H1 (cell line): ENCODE measurements around the gene S1PR3. TPM values are rescaled to one million over a fixed set of nuclear protein-coding genes. Genes with fewer than 3 reads are reported as not detected.

Experiments used
- CTCF ChIA-PET: fragments of 300-600 bp; sonication (Branson Sonifier 250); formaldehyde crosslinking; loops from one replicate; lab custom pipeline; 2021; ENCODE audit not compliant: partially characterized antibody; lab: Charles Lee
- POLR2A ChIA-PET: fragments of 300-600 bp; sonication (Branson Sonifier 250); formaldehyde crosslinking; loops from one replicate; lab custom pipeline; 2021; ENCODE audit warnings: inconsistent platforms; ENCODE audit not compliant: partially characterized antibody; lab: Charles Lee
- DNase-seq, 2 experiments: peaks; one replicate each; pipeline versions ENCODE4 v3.0.0 to v3.0.0-alpha.2; 2010 to 2022; ENCODE audit warnings: low spot score in 2 of 2, low read depth in 1 of 2, mixed read lengths in 1 of 2
- FAIRE-seq: peaks from 2 replicates; lab custom pipeline; 2011; peaks lifted over from hg19 to GRCh38; lab: Jason Lieb, UNC
- H2AFZ ChIP-seq: 2 replicates; pipeline ENCODE4 v1.8.1; 2012; ENCODE audit warnings: low read length, inconsistent platforms
- H2AK5ac ChIP-seq: 2 replicates; pipeline ENCODE4 v1.6.1; 2013; ENCODE audit warnings: low read depth, low read length
- H2BK120ac ChIP-seq: replicated peaks from 2 replicates; pipeline ENCODE3; 2013; ENCODE audit warnings: low read depth, low read length, inconsistent platforms
- H2BK12ac ChIP-seq: 2 replicates; pipeline ENCODE4 v1.6.1; 2013; ENCODE audit warnings: low read depth, low read length
- H2BK15ac ChIP-seq: 2 replicates; pipeline ENCODE4 v1.6.1; 2013; ENCODE audit warnings: low read length
- H2BK20ac ChIP-seq: 2 replicates; pipeline ENCODE4 v1.6.1; 2013; ENCODE audit warnings: low read length
- H2BK5ac ChIP-seq: 2 replicates; pipeline ENCODE4 v1.6.1; 2013; ENCODE audit warnings: low read depth, low read length
- H3K14ac ChIP-seq: 2 replicates; pipeline ENCODE4 v1.6.1; 2013; ENCODE audit warnings: inconsistent platforms; ENCODE audit not compliant: insufficient read length
- H3K18ac ChIP-seq: 2 replicates; pipeline ENCODE4 v1.6.1; 2013; ENCODE audit warnings: low read length; ENCODE audit errors: extremely low read depth
- H3K23ac ChIP-seq: 2 replicates; pipeline ENCODE4 v1.6.1; 2013; ENCODE audit warnings: inconsistent platforms; ENCODE audit not compliant: insufficient read length
- H3K23me2 ChIP-seq: 2 replicates; pipeline ENCODE4 v1.6.1; 2013; ENCODE audit warnings: low read depth, low read length
- H3K27ac ChIP-seq: 2 replicates; pipeline ENCODE4 v1.6.1; 2011; ENCODE audit warnings: low read depth, low read length, inconsistent platforms
- H3K27me3 ChIP-seq, 4 experiments: replicated peaks in 1 of 4; 1 replicate in 1 of 4; 2 replicates in 3 of 4; pipeline versions ENCODE4 v1.6.1 to v1.8.1; 2011 to 2013; ENCODE audit warnings: low read length in 3 of 4, mild to moderate bottlenecking in 3 of 4, inconsistent platforms in 2 of 4, mixed read lengths in 2 of 4, moderate library complexity in 1 of 4; ENCODE audit not compliant: control insufficient read depth in 3 of 4, insufficient read depth in 3 of 4; ENCODE audit errors: extremely low read depth in 1 of 4
- H3K36me3 ChIP-seq, 4 experiments: 2 replicates each; pipeline versions ENCODE4 v1.6.1 to v1.8.1; 2011 to 2013; ENCODE audit warnings: mild to moderate bottlenecking in 4 of 4, low read length in 3 of 4, moderate library complexity in 2 of 4, control low read depth in 1 of 4, inconsistent platforms in 1 of 4; ENCODE audit not compliant: insufficient read depth in 4 of 4, control insufficient read depth in 2 of 4
- H3K4ac ChIP-seq: replicated peaks from 2 replicates; pipeline ENCODE3; 2013; ENCODE audit warnings: low read length, low read depth, mixed read lengths, inconsistent platforms; ENCODE audit not compliant: insufficient read length
- H3K4me1 ChIP-seq, 4 experiments: replicated peaks in 1 of 4; 1 replicate in 1 of 4; 2 replicates in 3 of 4; pipeline versions ENCODE4 v1.6.1 to v1.8.1; 2011 to 2013; ENCODE audit warnings: low read length in 3 of 4, inconsistent platforms in 2 of 4, mixed read lengths in 1 of 4; ENCODE audit not compliant: insufficient read depth in 4 of 4, control insufficient read depth in 3 of 4
- H3K4me2 ChIP-seq, 2 experiments: 2 replicates each; pipeline versions ENCODE4 v1.6.1 to v1.8.1; 2011 to 2013; ENCODE audit warnings: low read depth in 2 of 2, low read length in 2 of 2, control low read depth in 1 of 2, inconsistent platforms in 1 of 2, mild to moderate bottlenecking in 1 of 2; ENCODE audit not compliant: insufficient read depth in 1 of 2
- H3K4me3 ChIP-seq, 4 experiments: fragments of 200-600, 300-600 bp in 1 of 4; sonication (generic), shearing (Covaris generic), sonication (Bioruptor Twin) in 1 of 4; 2 replicates each; pipeline versions ENCODE4 v1.5.1 to v1.8.1; 2011 to 2016; ENCODE audit warnings: low read length in 4 of 4, low read depth in 3 of 4, control low read depth in 2 of 4, inconsistent platforms in 2 of 4, mild to moderate bottlenecking in 2 of 4, mixed read lengths in 1 of 4, moderate library complexity in 1 of 4; ENCODE audit not compliant: insufficient read depth in 2 of 4; ENCODE audit errors: extremely low read depth in 1 of 4
- H3K56ac ChIP-seq: replicated peaks from 2 replicates; pipeline ENCODE3; 2013; ENCODE audit warnings: low read depth, mild to moderate bottlenecking, mixed read lengths, low read length, inconsistent platforms; ENCODE audit not compliant: insufficient read length
- H3K79me1 ChIP-seq: 2 replicates; pipeline ENCODE4 v1.6.1; 2013; ENCODE audit warnings: low read depth, low read length, control low read depth
- H3K79me2 ChIP-seq, 2 experiments: 2 replicates each; pipeline versions ENCODE4 v1.6.1 to v1.8.1; 2012 to 2013; ENCODE audit warnings: low read length in 2 of 2, mild to moderate bottlenecking in 2 of 2, inconsistent platforms in 1 of 2; ENCODE audit not compliant: insufficient read depth in 2 of 2, control insufficient read depth in 1 of 2
- H3K9ac ChIP-seq, 4 experiments: replicated peaks in 1 of 4; 1 replicate in 1 of 4; 2 replicates in 3 of 4; pipeline versions ENCODE4 v1.6.1 to v1.8.1; 2011 to 2013; ENCODE audit warnings: low read depth in 3 of 4, low read length in 3 of 4, control low read depth in 2 of 4, mild to moderate bottlenecking in 2 of 4, moderate library complexity in 2 of 4, inconsistent platforms in 1 of 4; ENCODE audit errors: extremely low read depth in 1 of 4
- H3K9me3 ChIP-seq, 2 experiments: 2 replicates each; pipeline versions ENCODE4 v1.6.1 to v1.8.1; 2012 to 2013; ENCODE audit warnings: mild to moderate bottlenecking in 2 of 2, moderate library complexity in 2 of 2, control low read depth in 1 of 2, inconsistent platforms in 1 of 2, low read depth in 1 of 2, low read length in 1 of 2, mixed read lengths in 1 of 2; ENCODE audit not compliant: insufficient read depth in 2 of 2
- H4K20me1 ChIP-seq, 2 experiments: replicated peaks in 1 of 2; 2 replicates each; pipeline versions ENCODE3 to v1.8.1; 2011 to 2013; ENCODE audit warnings: inconsistent platforms in 2 of 2, low read length in 2 of 2, mild to moderate bottlenecking in 1 of 2; ENCODE audit not compliant: insufficient read depth in 2 of 2, control insufficient read depth in 1 of 2
- H4K5ac ChIP-seq: 2 replicates; pipeline ENCODE4 v1.6.1; 2013; ENCODE audit warnings: low read length, low read depth, mixed read lengths, inconsistent platforms; ENCODE audit not compliant: insufficient read length
- H4K8ac ChIP-seq: 2 replicates; pipeline ENCODE4 v1.8.0; 2013; ENCODE audit warnings: mild to moderate bottlenecking, moderate library complexity, low read length, inconsistent platforms; ENCODE audit not compliant: insufficient read depth; ENCODE audit errors: extremely low read depth
- H4K91ac ChIP-seq: replicated peaks from 2 replicates; pipeline ENCODE3; 2013; ENCODE audit warnings: low read length, mixed read lengths, inconsistent platforms; ENCODE audit not compliant: insufficient read length
- CBX8 ChIP-seq: fragments of 300-800, 300-1000 bp; sonication (generic); IDR thresholded peaks from 2 replicates; pipeline ENCODE4 v1.7.1; 2016; ENCODE audit warnings: low read depth, low read length, borderline replicate concordance
- EGR1 ChIP-seq: IDR thresholded peaks from 2 replicates; pipeline ENCODE4 v1.6.1; 2011; ENCODE audit warnings: low read depth, low read length, borderline replicate concordance
- EP300 ChIP-seq, 2 experiments: IDR thresholded peaks; 1 replicate in 1 of 2; 2 replicates in 1 of 2; pipeline ENCODE4 v1.6.1; 2011 to 2012; ENCODE audit warnings: low read depth in 2 of 2, low read length in 2 of 2, mild to moderate bottlenecking in 2 of 2, borderline replicate concordance in 1 of 2, inconsistent platforms in 1 of 2, moderate library complexity in 1 of 2
- GABPA ChIP-seq: IDR thresholded peaks from 2 replicates; pipeline ENCODE4 v1.6.1; 2011; ENCODE audit warnings: mild to moderate bottlenecking, low read length, moderate library complexity, borderline replicate concordance; ENCODE audit not compliant: insufficient read depth
- JUND ChIP-seq: IDR thresholded peaks from 2 replicates; pipeline ENCODE4 v1.6.1; 2011; ENCODE audit warnings: mild to moderate bottlenecking, improper control_type of control experiment, low read length
- KDM1A ChIP-seq: fragments of 200-600, 300-600 bp; sonication (generic); IDR thresholded peaks from 2 replicates; pipeline ENCODE4 v1.7.1; 2016; ENCODE audit warnings: mild to moderate bottlenecking, low read length, borderline replicate concordance
- KDM5A ChIP-seq: fragments of 200-600 bp; IDR thresholded peaks from 2 replicates; pipeline ENCODE4 v1.7.1; 2012; ENCODE audit warnings: mild to moderate bottlenecking, low read length, inconsistent platforms, mixed read lengths
- SIN3A ChIP-seq, 2 experiments: IDR thresholded peaks in 1 of 2; conservative IDR thresholded peaks in 1 of 2; 2 replicates each; pipeline ENCODE4 v1.6.1; 2011 to 2012; ENCODE audit warnings: low read length in 2 of 2, improper control_type of control experiment in 1 of 2, low read depth in 1 of 2, mild to moderate bottlenecking in 1 of 2
- SP4 ChIP-seq: IDR thresholded peaks from 2 replicates; pipeline ENCODE4 v1.6.1; 2012; ENCODE audit warnings: low read length, inconsistent platforms
- TBP ChIP-seq: IDR thresholded peaks from 2 replicates; pipeline ENCODE4 v1.6.1; 2011; ENCODE audit warnings: low read depth, low read length, improper control_type of control experiment
- TEAD4 ChIP-seq: IDR thresholded peaks from 2 replicates; pipeline ENCODE4 v1.6.1; 2012; ENCODE audit warnings: low read depth, low read length, inconsistent platforms, mixed read lengths
- WGBS, 2 experiments: shearing (Covaris generic) in 1 of 2; methylation state at CpG; one replicate each; pipeline versions ENCODE4 v1.1.6 to v1.1.7; 2013 to 2015; ENCODE audit warnings: low lambda C conversion rate in 2 of 2, mixed read lengths in 2 of 2, inconsistent platforms in 1 of 2, low coverage in 1 of 2, missing lambda C conversion rate in 1 of 2; ENCODE audit not compliant: insufficient replicate concordance in 2 of 2, insufficient coverage in 1 of 2, insufficient read length in 1 of 2; ENCODE audit errors: extremely low coverage in 1 of 2, missing lambda C conversion rate in 1 of 2; 5-methylcytosine and 5-hydroxymethylcytosine counted together
- polyA plus RNA-seq, 7 experiments: library from polyadenylated mRNA; depleted of rRNA in 3 of 7; stranded (reverse) in 5 of 7; unstranded in 2 of 7; fragments of >200 nt in 5 of 7; fragments of 200-250 nt in 2 of 7; gene quantifications; 1 replicate in 5 of 7; 2 replicates in 1 of 7; 4 replicates in 1 of 7; pipeline versions ENCODE4 v1.2.1 to v1.2.3, GENCODE V29; 2011 to 2013; ENCODE audit warnings: missing spikeins in 2 of 7, mixed read lengths in 2 of 7
- total RNA-seq: library from RNA; stranded (reverse); fragmentation: NEBNext Ultra II Directional; extraction: Animal tissue kit (Norgen Biotek cat#: 25700); gene quantifications from 2 replicates; pipeline ENCODE4 v1.2.1, GENCODE V29; 2021

Gene S1PR3
- total and polyA plus RNA-seq, 2 of the 8 experiments (the other 6 are each of a cell fraction or from before 2014, with no cell fraction given) = 3.7 to 6.4 TPM

- H3K4me2 ChIP-seq = no peak overlapping the region
- POLR2A ChIA-PET = no interaction called here
Measured at GRCh38 chr9:89032173-89032572, 40.9 kb downstream of the S1PR3 start.

More at GRCh38 chr9:89032173-89032572, 40.9 kb downstream of the S1PR3 start:
- H3K27ac ChIP-seq = no peak overlapping the region
- H3K79me2 ChIP-seq = no peaks in the 10 kb centered on the region
- H3K79me1 ChIP-seq = no peaks in the 10 kb centered on the region
- no peaks in the 10 kb centered on the region for H3K27me3 ChIP-seq
- no peak overlapping the region for H3K9ac ChIP-seq
- no peak overlapping the region for H4K5ac ChIP-seq
- H2AK5ac ChIP-seq = no peak overlapping the region
- DNase-seq (no peak), FAIRE-seq (no peak)
- H3K23ac ChIP-seq = no peak overlapping the region
- H2BK12ac ChIP-seq = no peak overlapping the region
- H2BK15ac ChIP-seq = no peak overlapping the region
- no peaks in the 10 kb centered on the region for H3K36me3 ChIP-seq
- WGBS, 2 experiments = 88% methylated on average over 5 of the region's 5 CpGs; no CpG with 5 or more reads in 1 of the 2 experiments
- no peak overlapping the region for H2AFZ ChIP-seq
- H4K91ac ChIP-seq = no peak overlapping the region
- no peak overlapping the region for H4K8ac ChIP-seq
- no peaks in the 10 kb centered on the region for H3K23me2 ChIP-seq
- H3K18ac ChIP-seq = no peak overlapping the region
- no peaks in the 10 kb centered on the region for H4K20me1 ChIP-seq
- no peaks in the 10 kb centered on the region for H3K4me1 ChIP-seq
- no peak overlapping the region for H3K14ac ChIP-seq
- H2BK120ac ChIP-seq = no peak overlapping the region
- TF ChIP-seq EGR1 = no peak
- no peak for TF ChIP-seq EP300 (IDR thresholded peaks at IDR 0.05; ENCODE audit: borderline replicate concordance in 1 of 2, low read depth in 2 of 2, low read length in 2 of 2)
- TF ChIP-seq SP4 = no peak
- no peak for TF ChIP-seq TBP
- TF ChIP-seq KDM5A = no peak
- TF ChIP-seq TEAD4 = no peak
- TF ChIP-seq GABPA = no peak
- no peak for TF ChIP-seq KDM1A
- TF ChIP-seq JUND = no peak
- no peak for TF ChIP-seq SIN3A (conservative IDR thresholded peaks at IDR 0.05 in 1 of 2, IDR thresholded peaks at IDR 0.05 in 1 of 2; ENCODE audit: low read depth in 1 of 2, low read length in 2 of 2)
- TF ChIP-seq CBX8 = no peak
- TF ChIP-seq, all 59 proteins: peak for 0
- CTCF ChIA-PET = interaction anchor here (1.5 kb wide), 1 partner anchor 20 kb away, joined by 3 read pairs; no protein-coding TSS in a partner anchor
- no peak overlapping the region for H3K4ac ChIP-seq
- H3K4me3 ChIP-seq = no peak overlapping the region
- no peak overlapping the region for H3K56ac ChIP-seq
- H2BK5ac ChIP-seq = no peak overlapping the region
- 0 out of 4 replicates have a peak, but pooled peaks cover 0 to 3% of the 10 kb centered on the region in 2 experiments for H3K9me3 ChIP-seq
- H2BK20ac ChIP-seq = no peak overlapping the region
